Ovary (tissue), 9 donors: ENCODE measurements around the gene CRAMP1. TPM values are rescaled to one million over a fixed set of nuclear protein-coding genes. Genes with fewer than 3 reads are reported as not detected.

Source experiments
- DNase-seq, 5 donors: peaks; one replicate each; pipeline ENCODE4 v3.0.0-alpha.2; 2019 to 2020
- H3K27ac ChIP-seq, 2 donors: fragments of 200-600 bp; one replicate each; pipeline versions ENCODE4 v1.5.1 to v1.8.0; 2019 to 2022
- H3K27me3 ChIP-seq: fragments of 200-600 bp; one replicate; pipeline ENCODE4 v1.8.0; 2022
- H3K36me3 ChIP-seq: fragments of 200-600 bp; sonication (generic); one replicate; pipeline ENCODE4 v1.5.1; 2019
- H3K4me1 ChIP-seq: one replicate; pipeline ENCODE4 v1.8.1; 2013; ENCODE audit warnings: mild to moderate bottlenecking, moderate library complexity; ENCODE audit not compliant: insufficient read depth
- H3K4me3 ChIP-seq: fragments of 200-600 bp; sonication (generic); one replicate; pipeline ENCODE4 v1.5.1; 2017
- H3K9me3 ChIP-seq, 2 donors: fragments of 200-600 bp in 1 of 2; sonication (generic) in 1 of 2; one replicate each; pipeline versions ENCODE4 v1.5.1 to v1.8.1; 2013 to 2019; ENCODE audit warnings: mild to moderate bottlenecking in 1 of 2, moderate library complexity in 1 of 2
- EP300 ChIP-seq: sonication (generic); formaldehyde crosslinking; IDR thresholded peaks from one replicate; pipeline ENCODE4 v1.6.1; 2017; ENCODE audit warnings: antibody characterized with exemption
- POLR2A ChIP-seq: fragments of 450-650 bp; IDR thresholded peaks from one replicate; pipeline ENCODE4 v1.6.1; 2017; ENCODE audit warnings: antibody characterized with exemption, mild to moderate bottlenecking, moderate library complexity
- WGBS, 3 donors: extraction: QIAGEN DNeasy Blood & Tissue Kit in 1 of 3; methylation state at CpG; one replicate each; pipeline versions ENCODE4 v1.1.5 to v1.1.7; 2013 to 2017; 5-methylcytosine and 5-hydroxymethylcytosine counted together
- intact Hi-C, 4 donors: fragments of 100-400 bp; cut with DNase I; formaldehyde crosslinking; loops; one replicate each; pipeline versions ENCODE4 v1.11.0 to v1.15.1; 2022 to 2023
- polyA plus RNA-seq, 2 donors: library from polyadenylated mRNA; stranded (reverse); fragments of 200-250 nt in 1 of 2; fragments of 350-450 nt in 1 of 2; fragmentation: Illumina TruSeq in 1 of 2; extraction: RNeasy Lipid Tissue Mini Kit (QIAGEN cat#74804) in 1 of 2; gene quantifications; one replicate each; pipeline ENCODE4 v1.2.3, GENCODE V29; 2013 to 2014
- total RNA-seq, 7 donors: library from RNA; depleted of rRNA in 2 of 7; stranded (reverse); fragments of >200 nt in 2 of 7; fragmentation: NEBNext Ultra II Directional in 3 of 7; extraction: Animal tissue kit (Norgen Biotek cat#: 25700) in 3 of 7; gene quantifications; one replicate each; pipeline versions ENCODE4 v1.1.0 to v1.2.4, GENCODE V29; 2016 to 2023
- TF ChIP-seq, protein P1 (sequence below), 3 donors: fragments of 450-650 bp in 2 of 3; fragments of 200-600 bp in 1 of 3; IDR thresholded peaks; one replicate each; pipeline versions ENCODE4 v1.5.1 to v1.8.0; 2016 to 2022; ENCODE audit warnings: antibody characterized with exemption in 3 of 3, mild to moderate bottlenecking in 1 of 3
- donor health status: DM: no; HTN: no; CAD: no; lungs with moderate emphysema.
- donor health status: DM: no; HTN: no; CAD: no.
- donor health status: Bipolar disorder and iron deficiency.
- donor health status: DM: yes; HTN: yes; CAD: no.
- donor health status: DM: no; HTN: no; CAD: no.
- donor health status: DM: yes; HTN: yes; CAD: no.

Gene CRAMP1
- total and polyA plus RNA-seq, 9 donors, result 6.9 to 21.0 (median 17.4) TPM

DNA sequence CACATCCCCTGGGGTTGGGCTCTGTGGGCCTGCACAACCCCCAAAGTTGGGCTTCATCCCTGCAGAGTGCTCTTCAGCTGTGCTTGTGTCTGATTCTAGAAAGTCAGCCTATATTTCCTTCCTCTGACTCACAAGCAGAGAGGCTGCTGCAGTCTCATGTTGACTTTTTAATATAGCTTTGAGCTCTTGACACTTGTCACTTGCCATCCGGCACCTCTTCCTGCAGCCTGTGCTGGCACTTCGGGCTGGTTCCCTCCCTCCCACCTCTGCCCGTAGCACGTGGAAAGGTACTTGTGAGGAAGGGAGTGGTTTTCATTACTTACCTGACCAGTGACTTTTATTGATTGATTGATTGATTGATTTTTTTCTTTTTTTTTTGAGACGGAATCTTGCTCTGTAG, 46.9 kb downstream of the CRAMP1 start:
- Histone ChIP-seq H3K9me3 (no peaks in the 10 kb centered on the region), H3K27me3 (no peaks in the 10 kb centered on the region), H3K4me1 (no peaks in the 10 kb centered on the region), H3K36me3 (no peaks in the 10 kb centered on the region), H3K4me3 (no peak overlapping the region), H3K27ac (no peak overlapping the region)
- TF ChIP-seq POLR2A (no peak), EP300 (no peak)
- TF ChIP-seq, protein P1, sequence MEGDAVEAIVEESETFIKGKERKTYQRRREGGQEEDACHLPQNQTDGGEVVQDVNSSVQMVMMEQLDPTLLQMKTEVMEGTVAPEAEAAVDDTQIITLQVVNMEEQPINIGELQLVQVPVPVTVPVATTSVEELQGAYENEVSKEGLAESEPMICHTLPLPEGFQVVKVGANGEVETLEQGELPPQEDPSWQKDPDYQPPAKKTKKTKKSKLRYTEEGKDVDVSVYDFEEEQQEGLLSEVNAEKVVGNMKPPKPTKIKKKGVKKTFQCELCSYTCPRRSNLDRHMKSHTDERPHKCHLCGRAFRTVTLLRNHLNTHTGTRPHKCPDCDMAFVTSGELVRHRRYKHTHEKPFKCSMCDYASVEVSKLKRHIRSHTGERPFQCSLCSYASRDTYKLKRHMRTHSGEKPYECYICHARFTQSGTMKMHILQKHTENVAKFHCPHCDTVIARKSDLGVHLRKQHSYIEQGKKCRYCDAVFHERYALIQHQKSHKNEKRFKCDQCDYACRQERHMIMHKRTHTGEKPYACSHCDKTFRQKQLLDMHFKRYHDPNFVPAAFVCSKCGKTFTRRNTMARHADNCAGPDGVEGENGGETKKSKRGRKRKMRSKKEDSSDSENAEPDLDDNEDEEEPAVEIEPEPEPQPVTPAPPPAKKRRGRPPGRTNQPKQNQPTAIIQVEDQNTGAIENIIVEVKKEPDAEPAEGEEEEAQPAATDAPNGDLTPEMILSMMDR (IDR thresholded peaks at IDR 0.05), result no peak
- WGBS, 3 donors, result 87 to 93% (median 92%) methylated on average over 5 of the region's 5 CpGs
- no peak for DNase-seq
- intact Hi-C loops, result no loop called here

DNA sequence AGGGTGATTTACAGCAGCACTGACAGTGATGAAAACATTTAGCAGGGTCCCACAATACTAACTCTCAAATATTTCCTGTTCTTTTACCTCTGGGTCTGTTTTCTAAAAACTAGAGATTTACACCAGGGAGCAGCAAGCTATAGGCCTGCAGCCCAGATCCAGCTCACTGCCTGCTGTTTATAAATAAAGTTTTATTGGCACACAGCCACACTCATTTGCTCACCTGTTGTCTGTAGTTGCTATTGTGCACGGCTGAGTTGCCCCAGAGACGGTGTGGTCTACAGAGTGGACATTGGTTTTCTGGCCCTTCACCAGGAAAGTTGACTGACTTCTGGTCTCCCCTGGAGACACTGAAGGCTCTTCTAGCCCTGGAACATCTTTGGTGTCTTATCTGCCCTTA, 49.7 kb downstream of the CRAMP1 start:
- WGBS, 3 donors, result 80 to 89% (median 88%) methylated on average over 2 of the region's 2 CpGs
- H3K36me3 ChIP-seq, result no peaks in the 10 kb centered on the region
- no peak overlapping the region for H3K4me3 ChIP-seq
- no peak overlapping the region for H3K27ac ChIP-seq
- DNase-seq, result no peak
- H3K27me3 ChIP-seq, result no peaks in the 10 kb centered on the region
- TF ChIP-seq EP300 (no peak), POLR2A (no peak)
- TF ChIP-seq, protein P1 (IDR thresholded peaks at IDR 0.05), result no peak
- no peaks in the 10 kb centered on the region for H3K4me1 ChIP-seq
- H3K9me3 ChIP-seq, result no peaks in the 10 kb centered on the region
- intact Hi-C loops, result no loop called here

DNA sequence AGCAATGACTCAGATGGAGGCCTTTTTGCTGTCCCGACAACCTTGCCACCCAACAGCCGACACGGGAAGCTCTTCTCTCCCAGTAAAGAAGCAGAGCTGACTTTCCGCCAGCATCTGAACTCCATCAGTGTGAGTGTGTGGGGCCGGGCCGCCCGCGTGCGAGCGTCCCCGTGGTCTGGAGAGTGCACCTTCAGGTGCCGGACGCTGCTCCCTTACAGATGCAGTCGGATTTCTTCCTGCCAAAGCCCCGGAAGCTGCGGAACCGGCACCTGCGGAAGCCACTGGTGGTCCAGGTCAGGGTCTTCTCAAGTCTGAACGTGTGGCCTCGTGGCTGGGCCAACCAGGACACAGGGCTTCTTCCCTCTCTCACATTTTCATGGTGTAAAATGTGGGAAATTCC, 50.4 kb downstream of the CRAMP1 start:
- H3K9me3 ChIP-seq, result no peaks in the 10 kb centered on the region
- H3K27ac ChIP-seq, result no peak overlapping the region
- no peaks in the 10 kb centered on the region for H3K36me3 ChIP-seq
- 89 to 93% (median 89%) methylated on average over 20 of the region's 20 CpGs for WGBS, 3 donors
- intact Hi-C loops, result no loop called here
- no peaks in the 10 kb centered on the region for H3K27me3 ChIP-seq
- TF ChIP-seq EP300, result no peak
- TF ChIP-seq, protein P1 (IDR thresholded peaks at IDR 0.05), result no peak
- TF ChIP-seq POLR2A, result no peak
- no peak for DNase-seq
- no peaks in the 10 kb centered on the region for H3K4me1 ChIP-seq
- no peak overlapping the region for H3K4me3 ChIP-seq

DNA sequence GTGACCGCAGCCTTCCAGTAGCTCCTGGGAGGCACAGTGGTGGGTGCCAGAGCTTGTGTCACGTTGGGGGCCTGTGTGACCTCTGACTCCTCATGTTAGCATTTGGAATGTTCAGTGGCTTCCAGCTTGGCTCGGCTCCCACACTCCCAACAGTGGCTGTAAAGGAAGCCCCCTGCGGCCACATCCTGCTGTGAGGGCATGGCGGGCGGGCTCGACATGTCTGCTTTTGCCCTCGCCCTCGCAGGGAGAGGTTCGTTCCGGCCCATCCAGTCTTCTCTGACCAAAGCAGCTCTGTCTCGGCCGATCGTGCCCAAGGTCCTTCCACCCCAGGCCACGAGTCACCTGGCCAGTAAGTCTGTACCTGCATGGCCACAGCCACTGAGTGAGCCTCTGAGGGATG, 53.7 kb downstream of the CRAMP1 start:
- intact Hi-C loops, result no loop called here
- no peak overlapping the region for H3K27ac ChIP-seq
- no peaks in the 10 kb centered on the region for H3K27me3 ChIP-seq
- H3K4me3 ChIP-seq, result no peak overlapping the region
- no peaks in the 10 kb centered on the region for H3K36me3 ChIP-seq
- TF ChIP-seq EP300, result no peak
- no peak for TF ChIP-seq POLR2A
- TF ChIP-seq, protein P1 (IDR thresholded peaks at IDR 0.05), result no peak
- 80 to 87% (median 84%) methylated on average over 15 of the region's 15 CpGs for WGBS, 3 donors
- H3K9me3 ChIP-seq, result no peaks in the 10 kb centered on the region
- no peak for DNase-seq
- no peaks in the 10 kb centered on the region for H3K4me1 ChIP-seq

DNA sequence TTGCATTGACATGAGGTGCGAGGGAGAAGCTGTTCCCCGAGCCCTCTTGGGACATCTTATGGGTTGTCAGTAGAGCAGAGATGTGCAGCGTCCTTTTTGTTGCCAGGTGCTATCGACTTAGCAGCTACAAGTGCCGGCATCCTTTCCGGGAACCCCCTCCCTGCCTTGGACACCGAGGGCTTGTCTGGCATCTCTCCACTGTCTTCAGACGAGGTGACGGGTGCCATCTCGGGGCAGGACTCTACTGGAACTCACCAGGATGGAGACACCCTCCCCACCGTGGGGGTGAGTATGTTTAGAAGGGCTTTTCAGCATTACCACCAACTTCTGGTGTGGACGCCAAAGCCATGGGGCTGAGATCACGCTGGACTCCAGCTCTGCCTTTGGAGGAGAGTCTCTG, 54.2 kb downstream of the CRAMP1 start:
- no peaks in the 10 kb centered on the region for H3K36me3 ChIP-seq
- 88 to 91% (median 91%) methylated on average over 13 of the region's 13 CpGs for WGBS, 3 donors
- no peak overlapping the region for H3K4me3 ChIP-seq
- H3K4me1 ChIP-seq, result no peaks in the 10 kb centered on the region
- no peak for DNase-seq
- H3K9me3 ChIP-seq, result no peaks in the 10 kb centered on the region
- no peak overlapping the region for H3K27ac ChIP-seq
- H3K27me3 ChIP-seq, result no peaks in the 10 kb centered on the region
- TF ChIP-seq, protein P1 (IDR thresholded peaks at IDR 0.05), result no peak
- no peak for TF ChIP-seq EP300
- TF ChIP-seq POLR2A, result no peak
- intact Hi-C loops, result no loop called here
